B cell (primary cell): ENCODE results near the gene NOL11.

Experiments used
- EZH2 ChIP-seq: IDR thresholded peaks from 2 replicates; pipeline ENCODE4 v1.6.1; 2012; ENCODE audit warnings: borderline replicate concordance, low read depth, mild to moderate bottlenecking, moderate library complexity, low read length; ENCODE audit not compliant: insufficient read depth, poor library complexity, severe bottlenecking
- TF ChIP-seq, protein P1 (sequence below): fragments of 200-600 bp; IDR thresholded peaks from one replicate; pipeline ENCODE4 v1.8.0; 2022; ENCODE audit warnings: antibody characterized with exemption, mild to moderate bottlenecking

GRCh38 chr17:67679225-67679624, 38.5 kb upstream of the NOL11 start:
- TF ChIP-seq, protein P1, sequence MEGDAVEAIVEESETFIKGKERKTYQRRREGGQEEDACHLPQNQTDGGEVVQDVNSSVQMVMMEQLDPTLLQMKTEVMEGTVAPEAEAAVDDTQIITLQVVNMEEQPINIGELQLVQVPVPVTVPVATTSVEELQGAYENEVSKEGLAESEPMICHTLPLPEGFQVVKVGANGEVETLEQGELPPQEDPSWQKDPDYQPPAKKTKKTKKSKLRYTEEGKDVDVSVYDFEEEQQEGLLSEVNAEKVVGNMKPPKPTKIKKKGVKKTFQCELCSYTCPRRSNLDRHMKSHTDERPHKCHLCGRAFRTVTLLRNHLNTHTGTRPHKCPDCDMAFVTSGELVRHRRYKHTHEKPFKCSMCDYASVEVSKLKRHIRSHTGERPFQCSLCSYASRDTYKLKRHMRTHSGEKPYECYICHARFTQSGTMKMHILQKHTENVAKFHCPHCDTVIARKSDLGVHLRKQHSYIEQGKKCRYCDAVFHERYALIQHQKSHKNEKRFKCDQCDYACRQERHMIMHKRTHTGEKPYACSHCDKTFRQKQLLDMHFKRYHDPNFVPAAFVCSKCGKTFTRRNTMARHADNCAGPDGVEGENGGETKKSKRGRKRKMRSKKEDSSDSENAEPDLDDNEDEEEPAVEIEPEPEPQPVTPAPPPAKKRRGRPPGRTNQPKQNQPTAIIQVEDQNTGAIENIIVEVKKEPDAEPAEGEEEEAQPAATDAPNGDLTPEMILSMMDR, result no peak
- TF ChIP-seq EZH2, result no peak
